Effector CD4-positive, alpha-beta T cell (primary cell): Measurements from ENCODE around the gene MRPL46.
"Not testable (repeated sequence)": the region's sequence is repeated elsewhere in the genome, so short reads cannot be mapped to it uniquely, and the experiment has no call there.

Experiments used
- DNase-seq: peaks from one replicate; pipeline ENCODE4 v3.0.0-alpha.2; 2020

Gene MRPL46

DNA sequence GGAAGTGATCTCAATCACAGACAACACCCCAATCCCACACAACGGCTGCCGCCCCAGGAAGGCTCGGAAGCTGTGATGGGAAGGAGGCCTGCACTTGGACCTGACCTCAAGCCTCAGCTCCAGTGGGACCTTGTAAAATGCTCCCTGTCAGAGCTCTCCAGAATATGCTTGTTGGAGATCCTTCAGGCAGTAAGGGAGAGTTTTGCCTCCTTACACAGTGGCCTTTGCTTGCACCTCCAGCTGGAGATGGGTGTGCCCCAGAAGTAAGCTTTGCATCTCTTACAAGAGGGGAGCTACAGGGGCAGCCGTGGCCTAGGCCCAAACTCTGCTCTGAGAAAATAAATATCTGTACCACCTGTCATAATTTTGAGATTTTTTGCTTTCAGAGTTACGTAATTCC is 10.7 kb upstream of the MRPL46 start:
- no peak for DNase-seq

DNA sequence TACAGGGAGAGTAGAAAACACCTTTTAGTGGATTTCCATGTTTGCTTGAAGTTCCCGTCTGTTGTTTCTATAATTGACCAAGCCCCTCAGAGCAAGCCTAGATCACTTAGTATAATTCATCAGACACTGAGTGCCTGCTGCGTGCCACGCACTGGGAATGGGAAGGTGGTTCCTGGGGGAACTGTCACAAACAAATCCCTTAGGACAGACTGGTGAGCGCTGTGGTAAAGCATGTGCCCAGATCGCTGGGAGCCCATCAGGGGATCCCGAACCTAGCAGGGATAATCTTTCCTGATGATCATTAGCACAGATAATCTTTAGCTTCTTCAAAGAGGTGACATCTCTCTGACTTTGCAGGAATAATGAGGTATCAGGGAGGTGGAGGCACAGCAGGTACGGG is 9.9 kb upstream of the MRPL46 start:
- DNase-seq = no peak

- DNase-seq = peak; percentile 7
These were observed 9.5 kb upstream of the MRPL46 start for GRCh38 chr15:88476635-88477060.

DNA sequence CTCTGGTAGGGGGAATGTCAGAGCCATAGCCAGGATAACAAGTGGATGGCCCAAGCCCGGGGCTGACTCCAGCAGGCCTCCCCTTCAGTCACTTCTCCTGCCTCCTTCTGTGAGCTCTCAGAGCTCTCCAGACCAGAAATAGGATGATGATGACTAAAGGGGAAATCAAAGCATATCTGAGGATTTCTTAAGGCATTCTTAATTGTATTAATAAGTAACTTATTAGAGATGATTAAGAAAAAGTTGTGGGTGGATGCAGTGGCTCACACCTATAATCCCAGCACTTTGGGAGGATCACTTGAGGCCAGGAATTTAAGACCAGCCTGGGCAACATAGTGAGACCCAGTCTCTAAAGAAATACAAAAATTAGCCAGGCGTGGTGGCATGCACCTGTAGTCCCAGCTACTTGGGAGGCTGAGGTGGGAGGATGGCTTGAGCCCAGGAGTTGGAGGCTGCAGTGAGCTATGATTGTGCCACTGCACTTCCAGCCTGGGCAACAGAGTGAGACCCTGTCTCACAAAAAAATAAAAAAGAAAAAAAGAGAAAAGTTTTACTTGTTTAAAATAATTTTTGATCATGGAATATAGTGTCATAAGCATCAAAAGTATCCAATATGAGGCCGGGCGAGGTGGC is 6.6 kb upstream of the MRPL46 start:
- not testable (repeated sequence) for DNase-seq

GRCh38 chr15:88472225-88472624 is 5.0 kb upstream of the MRPL46 start:
- DNase-seq = no peak

GRCh38 chr15:88470625-88471372 is 3.6 kb upstream of the MRPL46 start:
- no peak for DNase-seq

DNA sequence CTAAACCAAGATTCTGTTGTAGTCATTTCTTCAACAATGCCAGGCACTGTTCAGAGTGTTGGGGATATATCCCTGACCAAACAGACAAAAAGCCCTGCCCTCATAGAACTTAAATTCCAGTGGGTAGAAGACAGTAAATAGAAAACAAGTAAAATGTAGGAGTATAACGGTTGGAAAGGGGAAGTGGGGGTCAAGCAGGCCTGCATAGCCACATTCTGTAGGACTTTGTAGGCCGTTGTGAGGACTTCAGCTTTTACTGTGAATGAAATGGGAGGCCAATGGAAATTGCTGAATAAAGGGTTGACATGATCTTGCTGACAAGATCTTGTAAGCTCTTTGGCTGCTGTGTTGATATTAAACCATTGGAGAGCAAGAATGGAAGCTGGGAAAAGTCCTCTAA is 2.1 kb upstream of the MRPL46 start:
- no peak for DNase-seq

DNA sequence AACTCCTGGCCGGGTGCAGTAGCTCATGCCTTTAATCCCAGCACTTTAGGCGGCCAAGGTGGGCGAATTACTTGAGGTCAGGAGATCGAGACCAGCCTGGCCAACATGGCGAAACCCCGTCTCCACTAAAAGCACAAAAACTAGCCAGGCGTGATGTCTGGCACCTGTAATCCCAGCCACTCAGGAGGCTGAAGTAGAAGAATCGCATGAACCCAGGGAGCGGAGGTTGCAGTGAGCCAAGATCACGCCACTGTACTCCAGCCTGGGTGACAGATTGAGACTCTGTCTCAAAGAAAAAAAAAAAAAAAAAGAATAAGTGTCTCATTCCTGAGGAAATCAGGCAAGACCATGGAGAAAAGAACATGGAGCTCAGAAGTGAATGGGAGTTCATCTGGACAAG is 1.5 kb upstream of the MRPL46 start:
- not testable (repeated sequence) for DNase-seq

DNA sequence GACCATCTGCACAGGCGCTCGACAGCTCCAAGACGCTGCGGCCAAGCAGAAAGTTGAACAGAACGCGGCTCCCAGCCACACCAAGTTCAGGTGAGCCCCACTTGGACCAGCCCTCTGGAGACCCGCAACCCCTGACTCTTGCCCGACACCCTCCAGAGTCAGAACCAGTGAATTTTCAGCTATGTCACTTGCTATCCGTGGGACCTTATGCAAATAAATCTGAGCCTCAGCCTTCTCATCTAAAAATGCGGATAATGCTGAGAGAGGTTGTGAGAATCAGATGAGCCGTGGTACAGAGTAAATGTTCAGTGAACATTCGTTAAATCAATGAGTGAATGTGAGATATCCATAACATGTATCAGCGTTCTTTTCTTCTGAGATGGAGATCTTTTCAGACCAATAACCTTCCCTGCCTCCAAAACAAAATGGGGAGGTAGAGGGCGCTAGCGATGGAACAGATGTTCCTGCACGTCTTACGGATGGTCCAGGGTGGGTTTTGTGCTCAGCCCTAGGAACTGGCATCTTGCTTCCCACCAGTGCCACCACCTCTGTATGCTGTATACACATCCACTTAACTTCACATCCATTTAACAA is 844 bp upstream of the MRPL46 start:
- no peak for DNase-seq

DNA sequence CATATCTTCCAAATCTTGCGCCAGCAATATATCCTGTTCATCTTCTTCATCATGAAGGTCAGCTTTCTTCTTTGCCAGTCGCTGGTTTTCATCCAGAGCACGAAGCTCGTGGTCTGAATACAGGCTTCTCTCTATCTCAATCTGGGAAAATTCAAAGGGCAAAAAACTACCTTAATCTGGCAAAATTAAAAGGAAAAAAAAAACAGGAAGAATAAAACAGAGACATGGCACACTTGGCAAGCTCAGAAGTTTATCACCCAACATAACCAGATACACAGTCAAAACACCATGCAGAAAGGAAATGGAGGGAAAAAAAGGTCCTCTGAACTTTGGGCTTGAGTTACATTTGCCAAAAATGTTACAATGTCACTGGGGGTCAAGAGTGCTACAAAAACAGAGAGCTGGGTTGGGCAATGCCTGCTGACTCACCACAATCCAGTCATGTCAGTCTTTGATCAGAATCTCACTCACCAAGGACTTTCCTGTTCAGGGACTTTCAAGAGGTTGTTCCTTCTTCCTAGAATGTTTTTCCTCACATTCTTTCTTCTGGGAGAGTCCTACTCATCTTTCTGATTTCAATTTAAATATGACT is 1.5 kb downstream of the MRPL46 start:
- no peak for DNase-seq

DNA sequence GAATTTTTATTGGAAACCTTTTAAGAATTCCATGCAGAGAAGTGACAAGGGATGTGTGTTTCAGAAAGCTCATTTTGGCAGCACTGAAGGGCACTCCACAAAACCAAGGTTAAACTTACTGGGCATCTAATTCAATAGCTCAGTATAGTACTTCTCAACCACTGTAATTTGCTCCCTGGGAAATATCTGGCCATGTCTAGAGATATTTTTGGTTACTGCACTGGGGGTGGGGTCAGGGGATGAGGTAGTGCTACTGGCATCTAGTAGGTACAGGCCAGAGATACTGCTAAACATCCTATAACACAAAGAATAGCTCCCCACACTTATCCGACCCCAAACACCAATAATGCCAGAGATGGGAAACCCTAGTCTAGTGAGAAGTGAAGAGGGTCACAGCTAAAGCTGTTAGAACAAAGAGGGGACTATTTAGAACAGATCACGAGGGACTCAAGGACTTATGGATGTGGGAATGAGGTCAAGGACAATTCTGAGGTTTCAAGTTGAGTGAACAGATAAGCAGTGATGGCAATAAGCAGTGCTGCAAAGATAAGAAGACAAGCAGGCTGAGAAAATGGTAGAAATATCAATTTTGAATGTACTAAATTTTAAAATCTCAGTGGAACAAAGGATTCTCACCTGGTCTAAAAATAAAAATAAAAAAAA is 3.2 kb downstream of the MRPL46 start:
- DNase-seq = no peak

DNA sequence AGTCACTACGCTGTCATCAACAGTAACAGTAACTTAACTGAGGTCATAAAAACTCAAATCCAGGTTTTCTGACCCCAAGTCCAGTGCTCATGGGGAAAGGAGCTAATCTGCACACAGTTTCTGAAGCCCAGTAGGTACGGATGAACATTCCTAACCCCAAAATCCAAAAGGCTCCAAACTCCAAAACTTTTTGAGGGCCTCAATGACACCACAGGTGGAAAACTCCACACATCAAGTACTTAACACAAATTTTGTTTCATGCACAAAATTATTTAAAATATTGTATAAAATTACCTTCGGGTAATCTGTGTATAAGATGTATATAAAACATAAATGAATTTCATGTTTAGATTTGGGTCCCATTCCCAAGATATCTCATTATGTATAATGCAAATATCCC is 10.5 kb downstream of the MRPL46 start:
- DNase-seq = no peak

- DNase-seq = no peak
These were observed 12.0 kb downstream of the MRPL46 start for GRCh38 chr15:88454867-88455810.

DNA sequence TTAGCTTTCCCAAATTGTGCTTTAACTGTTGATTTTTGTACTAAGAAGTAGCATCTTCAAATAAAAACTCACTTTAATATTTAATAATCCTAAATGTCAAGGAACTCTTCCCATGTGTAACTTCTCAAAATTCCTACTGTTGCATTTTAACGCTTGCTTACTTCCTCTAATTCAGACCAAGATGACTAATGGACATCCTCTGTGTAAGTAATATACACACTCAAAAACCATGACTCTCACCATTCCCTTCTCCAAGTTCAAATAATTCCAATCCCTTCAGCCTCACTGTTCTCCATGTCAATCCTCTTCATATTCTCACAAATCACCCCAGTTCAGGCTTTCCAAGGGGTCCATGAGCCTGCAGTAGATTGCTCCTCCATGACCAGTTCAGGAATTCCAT is 13.0 kb downstream of the MRPL46 start:
- no peak for DNase-seq

DNA sequence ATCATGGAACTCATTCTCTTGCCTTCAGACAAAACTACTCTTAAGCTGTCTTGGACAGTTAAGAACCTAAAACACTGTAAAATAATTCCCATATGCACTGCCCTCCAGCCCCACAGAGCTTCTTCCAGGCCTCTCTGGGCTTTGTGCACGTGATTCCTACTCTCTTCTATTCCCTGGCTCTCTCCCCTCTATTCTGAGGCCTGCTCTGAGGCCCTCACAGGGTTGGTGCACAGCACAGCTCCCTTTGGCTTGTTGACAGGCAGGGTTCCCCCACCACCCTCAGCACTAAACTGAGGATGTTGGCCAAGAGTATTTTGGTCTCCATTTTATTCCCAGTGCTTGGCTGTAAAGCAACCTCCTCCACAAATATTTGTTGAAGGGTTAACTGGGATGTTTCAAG is 13.5 kb downstream of the MRPL46 start:
- no peak for DNase-seq

GRCh38 chr15:88450125-88450798 is 16.9 kb downstream of the MRPL46 start:
- peak; percentile 34 for DNase-seq

DNA sequence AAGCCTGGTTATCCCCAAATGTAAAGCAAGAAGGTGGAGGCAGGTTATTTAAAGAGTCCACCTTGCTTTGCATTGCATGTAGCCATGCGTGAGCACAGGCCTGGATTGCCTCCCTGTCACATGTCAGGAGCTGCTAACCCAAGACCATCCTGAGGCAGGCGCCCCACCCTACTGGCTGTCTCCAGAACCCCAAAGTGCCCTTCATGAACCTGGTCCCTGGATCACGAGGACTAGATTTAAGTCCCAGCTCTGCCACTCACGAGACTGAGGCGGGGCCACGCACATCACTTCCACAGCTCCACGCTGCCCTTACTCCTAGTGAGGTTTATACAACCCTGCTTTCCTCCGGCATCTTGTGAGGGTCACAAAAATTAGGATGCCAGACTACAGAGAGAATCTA is 17.6 kb downstream of the MRPL46 start:
- DNase-seq = no peak

- DNase-seq = no peak
These were observed 18.2 kb downstream of the MRPL46 start for GRCh38 chr15:88448991-88449461.

DNA sequence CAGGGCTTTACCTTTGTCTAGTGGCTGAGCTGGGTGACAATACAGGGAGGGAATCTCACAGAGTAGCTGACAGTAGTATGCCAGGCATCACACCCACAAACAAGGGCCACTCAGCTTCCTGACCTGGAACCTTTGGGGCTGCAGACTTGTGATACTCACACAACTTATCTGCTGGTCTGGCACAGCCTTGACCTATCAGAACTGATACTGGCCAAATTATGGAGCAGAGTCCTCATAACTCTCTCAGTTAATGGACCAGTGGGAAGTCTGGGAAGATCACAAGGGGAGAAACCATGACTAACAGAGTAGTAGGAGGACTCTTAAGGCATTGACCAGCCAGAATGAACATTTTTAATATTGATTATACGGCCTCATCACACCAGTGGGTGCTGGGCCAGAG is 19.4 kb downstream of the MRPL46 start:
- no peak for DNase-seq

GRCh38 chr15:88447206-88447605 is 20.0 kb downstream of the MRPL46 start:
- DNase-seq = no peak

- DNase-seq = no peak
These were observed 26.0 kb downstream of the MRPL46 start for GRCh38 chr15:88441076-88441730.
